GM18505 (cell line): Measurements from ENCODE around the gene PRKG2.

Source experiments
- ATAC-seq: cut with Tn5 transposase; IDR thresholded peaks from one replicate; pipeline ENCODE4 v1.9.1; 2021; ENCODE audit not compliant: unreplicated experiment
- POLR2A ChIP-seq: IDR thresholded peaks from 4 replicates; pipeline ENCODE4 v1.6.1; 2011; ENCODE audit warnings: borderline replicate concordance; ENCODE audit not compliant: insufficient read depth, insufficient read length; ENCODE audit errors: extremely low read depth

Gene PRKG2

GRCh38 chr4:81214881-81215868 is at the start of gene PRKG2:
TSS of gene PRKG2 (minus strand) at chr4:81215222. CDS start at chr4:81205047, 10,175 bp downstream.
- no peak for TF ChIP-seq POLR2A
- no peak for ATAC-seq

GRCh38 chr4:81260443-81261101 is 45.5 kb upstream of the PRKG2 start:
- TF ChIP-seq POLR2A = no peak
- ATAC-seq = no peak

GRCh38 chr4:81258841-81259550 is 44.0 kb upstream of the PRKG2 start:
- TF ChIP-seq POLR2A = no peak
- ATAC-seq = no peak

GRCh38 chr4:81257816-81258215 is 42.8 kb upstream of the PRKG2 start:
- ATAC-seq = no peak

GRCh38 chr4:81257021-81257420 is 42.0 kb upstream of the PRKG2 start:
- ATAC-seq = no peak
- no peak for TF ChIP-seq POLR2A

More at GRCh38 chr4:81257816-81258215, 42.8 kb upstream of the PRKG2 start:
- no peak for TF ChIP-seq POLR2A

- ATAC-seq = no peak
Observed at GRCh38 chr4:81256059-81256970, 41.3 kb upstream of the PRKG2 start.

GRCh38 chr4:81255524-81255923 is 40.5 kb upstream of the PRKG2 start:
- no peak for TF ChIP-seq POLR2A
- no peak for ATAC-seq

More at GRCh38 chr4:81256059-81256970, 41.3 kb upstream of the PRKG2 start:
- no peak for TF ChIP-seq POLR2A

GRCh38 chr4:81250430-81250829 is 35.4 kb upstream of the PRKG2 start:
- ATAC-seq = no peak
- no peak for TF ChIP-seq POLR2A

GRCh38 chr4:81245218-81246009 is 30.4 kb upstream of the PRKG2 start:
- TF ChIP-seq POLR2A = no peak
- ATAC-seq = no peak

GRCh38 chr4:81237791-81238190 is 22.8 kb upstream of the PRKG2 start:
- no peak for ATAC-seq
- TF ChIP-seq POLR2A = no peak

GRCh38 chr4:81235982-81236749 is 21.1 kb upstream of the PRKG2 start:
- no peak for ATAC-seq
- TF ChIP-seq POLR2A = no peak
